MM.1S (cell line): ENCODE measurements around the gene EFNB3.

Experiments
- CTCF ChIP-seq: fragments of 300-600 bp; sonication (generic); IDR thresholded peaks from 2 replicates; pipeline ENCODE4 v1.5.1; 2016; ENCODE audit warnings: antibody characterized with exemption, low read length, mixed read lengths
- EZH2 ChIP-seq: fragments of 300-600 bp; sonication (generic); optimal IDR thresholded peaks from 2 replicates; pipeline ENCODE3; 2017; ENCODE audit warnings: low read depth, mild to moderate bottlenecking, antibody characterized with exemption, low read length, mixed read lengths
- EZH2phosphoT487 ChIP-seq: fragments of 300-600 bp; sonication (generic); IDR thresholded peaks from 2 replicates; pipeline ENCODE4 v1.6.1; 2018; ENCODE audit warnings: antibody characterized with exemption, low read length

- peak; percentile 57 for TF ChIP-seq CTCF
- TF ChIP-seq EZH2, result no peak
- TF ChIP-seq EZH2phosphoT487, result no peak
Observed at GRCh38 chr17:7673239-7673638, 31.8 kb upstream of the EFNB3 start.
